NCI-H146 (cell line): ENCODE measurements around the gene ATP2B3.

Source experiments
- DNase-seq: peaks from one replicate; lab custom pipeline; 2025; lab: John Stamatoyannopoulos, UW

ATP2B3 gene

GRCh38 chrX:153517423-153517822 is at the start of gene ATP2B3:
Gene ATP2B3, plus strand, starts transcription at chrX:153517642. Its CDS starts 18,606 bp downstream, at chrX:153536248.
- DNase-seq: peak; percentile 20

- no peak for DNase-seq
Measured at GRCh38 chrX:153468008-153468580, 49.3 kb upstream of the ATP2B3 start.

DNA sequence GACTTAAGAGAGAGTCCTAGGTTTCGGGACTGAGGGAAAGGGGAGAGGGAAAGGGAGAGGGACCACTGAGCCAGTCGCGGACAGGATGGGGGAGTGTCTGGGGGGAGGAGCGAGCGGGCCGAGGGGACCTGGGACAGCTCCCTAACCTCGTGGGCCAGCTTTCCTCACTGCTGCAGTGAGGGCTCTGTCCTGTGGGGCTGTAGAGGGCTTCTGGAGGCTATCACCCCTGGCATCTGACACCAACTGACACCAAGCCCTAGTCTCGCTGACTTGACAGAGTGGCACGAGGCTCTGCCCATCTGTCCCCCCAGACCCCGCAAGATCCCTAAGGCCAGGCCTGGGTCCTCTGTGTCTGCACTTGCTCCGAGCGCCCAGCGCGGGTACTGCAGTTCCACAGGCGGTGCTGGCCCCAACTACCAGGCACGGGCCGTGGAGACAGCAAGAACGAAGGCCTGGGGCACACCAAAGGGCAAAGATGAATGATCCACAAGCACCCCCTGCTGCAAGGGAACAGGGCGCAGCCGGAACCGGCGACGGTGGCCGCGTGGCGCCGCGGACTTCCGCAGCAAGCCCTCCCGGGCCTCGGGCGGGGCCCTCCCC is 47.5 kb upstream of the ATP2B3 start:
- DNase-seq: peak; percentile 50

DNA sequence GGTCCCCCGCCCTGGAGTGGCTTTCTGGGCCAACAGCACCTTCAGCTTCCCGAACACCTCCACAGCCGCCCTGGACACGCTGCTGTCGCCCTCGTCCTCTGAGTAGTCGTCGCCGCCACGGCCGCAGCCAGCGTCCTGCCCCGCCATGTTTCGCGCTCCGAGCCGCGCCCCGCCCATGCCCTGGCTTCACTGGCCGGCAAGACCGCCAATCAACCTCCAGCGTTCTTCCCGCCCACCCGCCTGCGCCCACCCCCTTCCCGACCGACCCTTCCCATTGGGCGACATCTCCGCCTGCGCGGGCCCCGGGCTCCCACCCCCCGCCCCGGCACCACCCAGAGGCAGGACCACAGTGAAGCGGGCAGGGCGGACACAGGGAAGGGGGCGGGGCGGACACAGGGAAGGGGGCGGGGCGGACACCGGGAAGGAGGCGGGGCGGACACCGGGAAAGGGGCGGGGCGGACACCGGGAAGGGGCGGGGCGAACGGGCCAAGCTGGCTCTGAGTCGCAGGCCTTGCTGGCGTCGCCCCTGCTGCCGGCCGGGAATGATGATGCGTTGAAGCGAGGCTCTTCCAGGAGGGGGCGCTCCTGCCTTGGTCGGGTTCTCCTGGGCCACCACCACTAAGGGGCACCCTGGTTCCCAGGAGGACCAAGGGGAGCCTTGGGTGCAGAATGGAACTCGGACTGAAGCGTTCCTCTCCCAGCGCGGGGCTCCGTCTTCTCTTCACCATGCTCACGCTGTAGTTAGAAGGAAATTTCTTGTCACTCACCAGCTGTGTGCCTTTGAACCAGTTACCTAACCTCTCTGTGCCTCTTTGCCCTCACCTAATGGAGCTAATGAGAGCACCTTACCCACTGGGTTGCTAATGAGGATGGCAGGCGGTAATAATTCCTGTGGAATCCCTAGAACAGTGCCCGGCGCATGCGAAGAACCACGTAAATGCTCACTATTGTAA is 46.8 kb upstream of the ATP2B3 start, which contains the start of gene HAUS7:
HAUS7 (minus strand) TSS at position 166 of the 953 bp plus-strand sequence; CDS start at position 147, 19 bp downstream.
- DNase-seq: peak; percentile 92

DNA sequence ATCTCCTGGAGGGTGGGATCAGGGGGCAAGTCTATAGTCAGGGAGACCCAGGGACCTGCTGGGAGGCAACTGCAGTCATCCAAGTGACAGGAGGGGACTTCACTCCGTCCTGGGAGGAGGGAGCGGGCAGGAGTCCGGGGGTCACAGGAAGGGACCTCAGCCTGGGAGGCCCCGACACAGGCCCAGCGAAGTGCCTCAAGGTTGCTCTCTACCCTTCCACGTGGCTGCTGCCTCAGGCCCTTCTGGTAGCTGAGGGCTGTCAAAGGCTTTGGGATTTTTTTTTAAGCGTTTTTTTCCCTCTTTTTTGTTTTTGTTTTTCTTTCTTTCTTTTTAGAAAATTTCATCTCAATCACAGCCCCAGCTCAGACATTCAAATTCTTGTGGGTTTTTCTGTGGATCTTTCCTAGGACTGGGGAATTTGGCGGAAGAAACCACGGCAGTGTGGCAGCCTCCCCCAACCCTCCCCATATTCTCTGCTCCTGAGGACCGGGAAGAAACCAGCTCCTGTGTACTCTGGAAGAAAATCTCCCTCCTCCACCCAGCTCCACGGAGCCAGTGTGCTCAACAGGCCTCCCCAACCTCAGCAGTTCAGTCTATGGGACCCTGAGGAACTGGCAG is 45.7 kb upstream of the ATP2B3 start:
- no peak for DNase-seq

DNA sequence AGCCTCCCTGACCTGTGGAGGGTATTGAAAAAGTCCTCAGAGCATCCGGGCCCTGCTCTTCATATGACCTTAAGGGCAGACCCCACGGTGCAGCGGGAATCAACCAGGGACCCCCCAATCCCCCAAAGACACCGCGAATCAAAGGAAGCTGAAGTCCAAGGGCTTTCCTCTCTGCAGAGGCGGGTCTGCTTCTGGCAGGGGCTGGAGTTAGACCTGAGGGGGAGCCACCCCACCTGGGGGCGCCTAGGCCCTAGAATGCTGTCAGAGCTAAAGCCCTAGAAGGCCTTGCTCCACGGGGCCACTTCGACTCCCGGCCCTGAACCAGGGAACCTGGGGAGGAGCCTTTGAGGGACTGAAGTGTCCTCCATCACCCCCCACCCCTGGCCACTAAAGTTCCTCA is 44.3 kb upstream of the ATP2B3 start:
- DNase-seq: no peak

DNA sequence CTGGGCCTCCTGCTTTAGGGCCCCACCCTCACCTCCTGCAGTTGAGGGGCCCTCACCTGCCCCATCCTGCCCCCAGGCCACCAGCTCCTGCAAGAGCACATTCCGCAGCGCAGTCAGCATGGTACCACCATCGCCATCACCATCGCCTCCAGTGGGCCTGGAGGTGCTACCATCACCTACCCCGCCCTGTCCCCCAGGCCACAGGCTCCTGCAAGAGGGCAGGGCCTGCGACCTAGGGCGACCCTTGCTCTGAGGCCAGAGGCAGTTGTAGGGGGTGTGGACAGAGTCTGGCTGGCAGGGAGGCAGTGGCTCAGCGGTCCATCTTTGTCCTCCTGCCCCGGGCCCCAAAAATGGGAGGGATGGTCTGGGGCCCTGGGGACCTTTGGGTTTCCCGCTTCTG is 43.2 kb upstream of the ATP2B3 start:
- no peak for DNase-seq

DNA sequence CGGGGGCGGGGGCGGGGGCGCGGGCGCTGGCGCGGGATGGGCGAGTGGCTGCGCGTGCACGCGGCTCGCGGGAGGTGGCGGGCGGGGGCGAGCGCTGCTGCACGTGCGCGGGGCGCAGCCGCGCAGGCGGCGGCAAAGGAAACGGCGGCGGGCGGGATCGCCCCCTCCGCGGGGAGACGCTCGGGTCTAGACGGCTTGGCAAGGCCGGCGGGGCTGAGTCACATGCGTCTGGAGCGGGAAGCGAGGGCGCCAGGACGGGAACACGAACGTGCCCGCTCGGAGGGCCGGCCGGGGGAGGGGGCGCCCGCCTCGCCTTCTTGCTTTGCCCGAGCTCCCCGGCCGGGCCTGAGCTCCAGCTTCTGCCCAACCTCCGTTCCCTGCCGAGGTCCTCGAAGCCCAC is 42.7 kb upstream of the ATP2B3 start:
- DNase-seq: peak; percentile 48

- no peak for DNase-seq
Measured at GRCh38 chrX:153475271-153475670, 42.2 kb upstream of the ATP2B3 start.

DNA sequence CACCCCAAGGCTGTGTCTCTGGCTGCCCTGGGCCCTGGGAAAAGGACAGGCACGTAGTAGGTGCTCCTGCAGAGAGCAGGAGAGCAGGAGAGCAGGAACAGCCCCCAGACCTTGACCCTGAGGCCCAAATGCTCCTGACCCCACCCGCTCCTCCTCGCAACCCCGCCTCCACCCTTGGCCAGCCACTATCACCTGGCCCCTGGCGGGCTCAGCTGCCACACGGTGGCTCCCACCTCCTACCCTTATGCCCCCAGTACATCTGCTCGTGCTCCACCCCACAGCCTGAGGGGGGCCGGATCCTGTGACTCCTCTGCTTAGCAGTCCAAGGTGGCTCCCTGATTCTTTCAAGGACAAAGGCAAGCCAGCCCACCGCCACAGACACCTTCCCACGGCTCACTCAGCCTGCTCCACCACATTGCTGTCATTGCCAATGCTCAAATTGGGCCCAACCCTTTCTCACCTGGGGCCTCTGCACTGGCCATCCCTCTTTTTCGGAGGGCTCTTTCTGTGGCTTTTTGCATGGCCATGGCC is 41.6 kb upstream of the ATP2B3 start:
- DNase-seq: no peak

- DNase-seq: peak; percentile 58
Measured at GRCh38 chrX:153476666-153477363, 40.6 kb upstream of the ATP2B3 start.

DNA sequence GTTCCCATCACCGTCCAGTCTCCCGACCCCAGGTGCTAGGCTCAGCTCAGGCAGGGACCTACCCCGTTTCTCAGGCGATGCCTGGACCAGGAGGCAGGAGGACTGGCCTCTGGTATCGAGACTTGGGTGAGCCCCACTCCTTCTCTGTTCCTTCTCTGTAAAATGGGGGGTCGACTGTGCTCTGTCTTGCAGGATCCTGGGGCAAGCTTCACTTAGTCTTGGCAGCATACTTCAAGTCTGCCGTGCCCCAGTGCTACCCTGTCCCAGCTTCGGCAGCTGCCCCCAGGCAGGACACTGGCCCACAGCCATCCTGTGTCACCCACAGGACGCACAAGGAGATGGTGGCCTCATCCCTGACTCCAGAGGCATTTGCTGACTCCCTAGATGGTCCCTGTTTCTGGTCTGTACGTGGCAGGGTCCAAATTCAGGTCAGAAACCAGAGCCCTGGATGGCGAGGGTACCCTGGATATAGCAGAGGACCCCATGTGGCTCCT is 40.0 kb upstream of the ATP2B3 start:
- DNase-seq: no peak

GRCh38 chrX:153477901-153478300 is 39.5 kb upstream of the ATP2B3 start:
- no peak for DNase-seq

- no peak for DNase-seq
Measured at GRCh38 chrX:153478746-153479145, 38.7 kb upstream of the ATP2B3 start.

GRCh38 chrX:153481043-153481442 is 36.4 kb upstream of the ATP2B3 start:
- no peak for DNase-seq

DNA sequence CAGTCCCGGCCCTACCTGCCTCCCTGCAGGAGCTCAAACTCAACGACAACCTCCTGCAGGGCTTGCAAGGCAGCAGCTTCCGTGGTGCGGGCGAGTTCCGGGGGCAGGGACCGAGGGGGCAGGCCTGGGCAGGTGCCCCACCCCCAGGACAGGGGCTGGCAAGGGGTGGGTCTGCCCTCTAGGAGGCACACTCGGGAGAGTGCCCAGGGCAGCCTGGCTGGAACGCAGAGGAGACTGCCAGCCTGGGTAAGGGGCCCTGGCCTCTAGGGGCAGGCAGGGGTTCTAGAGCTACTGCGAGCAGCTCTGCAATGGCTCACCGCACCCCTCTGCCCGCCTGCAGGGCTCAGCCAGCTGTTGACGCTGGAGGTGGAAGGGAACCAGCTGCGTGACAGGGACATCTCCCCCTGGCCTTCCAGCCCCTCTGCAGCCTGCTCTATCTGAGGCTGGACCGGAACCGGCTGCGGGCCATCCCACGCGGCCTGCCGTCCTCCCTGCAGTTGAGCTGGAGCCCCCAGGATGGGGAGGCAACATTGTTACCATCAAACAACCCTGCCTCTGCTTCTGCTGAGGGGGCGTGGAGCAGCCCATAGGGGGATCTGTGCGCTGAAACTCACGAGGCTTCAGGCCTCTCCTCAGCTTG is 34.9 kb upstream of the ATP2B3 start:
- no peak for DNase-seq

DNA sequence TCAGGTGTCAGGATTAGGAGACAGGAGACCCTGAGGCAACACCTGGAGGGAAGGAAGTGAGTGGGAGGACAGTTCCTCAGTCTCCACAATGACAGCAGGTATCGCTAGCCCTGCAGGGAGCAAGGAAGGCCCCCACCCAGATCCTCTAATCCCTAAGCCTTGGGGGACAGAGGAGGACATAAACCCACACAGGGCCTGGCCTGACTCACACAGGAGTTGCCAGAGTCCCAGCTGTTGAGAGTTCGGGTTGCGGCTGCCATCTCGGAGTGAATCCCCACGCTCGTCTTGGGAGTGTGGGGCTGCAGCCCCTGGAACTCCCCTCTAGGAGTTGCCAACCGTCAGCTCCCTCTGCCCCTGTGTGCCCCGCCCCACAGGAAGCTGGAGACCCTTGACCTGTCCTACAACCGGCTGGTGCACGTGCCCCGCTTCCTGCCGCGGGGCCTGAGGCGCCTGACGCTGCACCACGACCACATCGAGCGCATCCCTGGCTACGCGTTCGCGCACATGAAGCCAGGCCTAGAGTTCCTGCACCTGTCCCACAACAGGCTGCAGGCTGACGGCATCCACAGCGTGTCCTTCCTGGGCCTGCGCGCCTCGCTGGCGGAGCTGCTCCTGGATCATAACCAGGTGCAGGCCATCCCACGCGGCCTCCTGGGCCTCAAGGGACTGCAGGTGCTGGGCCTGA is 31.9 kb upstream of the ATP2B3 start:
- no peak for DNase-seq

DNA sequence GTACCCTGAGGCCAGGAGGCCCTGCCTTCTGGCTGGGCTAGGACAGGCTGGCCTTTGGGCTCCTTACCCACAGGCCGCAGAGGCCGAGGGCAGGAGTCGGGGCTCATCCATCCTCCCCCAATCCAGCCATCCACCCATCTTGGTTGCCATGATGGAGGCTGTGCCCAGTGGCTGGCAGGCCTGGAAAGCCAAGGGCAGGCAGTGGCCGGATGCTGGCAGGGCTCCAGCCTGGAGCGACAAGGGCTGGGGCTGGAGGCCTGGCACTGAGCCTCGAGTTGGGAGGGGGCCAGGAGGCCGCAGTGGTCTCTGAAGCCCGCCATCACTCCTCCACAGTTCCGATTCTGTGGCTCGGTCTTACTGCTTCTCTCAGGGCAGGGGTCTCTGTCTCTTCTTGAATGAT is 31.3 kb upstream of the ATP2B3 start:
- no peak for DNase-seq

DNA sequence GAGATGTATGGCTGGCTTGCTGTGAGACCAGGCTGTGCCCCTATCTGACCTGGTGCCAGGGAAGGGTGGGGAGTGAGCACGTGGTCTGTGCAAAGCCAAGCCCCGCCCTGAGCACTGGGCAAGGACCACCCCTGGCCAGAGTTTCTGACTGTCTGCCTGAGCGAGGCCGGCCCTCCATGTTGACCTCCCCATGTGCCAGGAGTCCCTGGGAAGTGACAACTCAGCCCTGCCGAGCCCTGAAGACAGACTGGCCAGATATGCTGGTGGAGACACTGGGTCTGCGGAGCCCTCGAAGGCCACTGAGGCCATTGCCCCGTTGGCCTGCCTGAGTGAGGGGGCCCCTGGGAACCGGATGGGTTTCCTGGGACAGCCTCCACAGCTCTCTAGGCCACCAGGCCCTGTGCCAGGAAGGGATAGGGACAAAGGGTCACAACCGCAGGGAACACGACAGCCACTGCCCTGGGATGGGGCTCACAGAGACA is 29.8 kb upstream of the ATP2B3 start:
- no peak for DNase-seq
